HepG2 (cell line): ENCODE data around the gene UBE2S. TPM values are rescaled to one million over a fixed set of nuclear protein-coding genes. Genes with fewer than 3 reads are reported as not detected.

Source experiments
- AHR ChIP-seq: IDR thresholded peaks from 2 replicates; pipeline ENCODE4 v1.6.1; 2018; ENCODE audit warnings: missing genetic modification reagents, missing compliant biosample characterization
- ARNT ChIP-seq: fragments of 450-650 bp; IDR thresholded peaks from 2 replicates; pipeline ENCODE4 v1.6.1; 2017
- CENPBD1 ChIP-seq: sonication (generic); formaldehyde crosslinking; IDR thresholded peaks from 2 replicates; pipeline ENCODE4 v1.8.0; 2022; ENCODE audit warnings: missing genetic modification reagents, low read depth, mild to moderate bottlenecking, borderline replicate concordance
- DNMT3B ChIP-seq: conservative IDR thresholded peaks from 2 replicates; pipeline ENCODE4 v1.6.1; 2016; ENCODE audit warnings: missing biosample characterization, control low read depth
- FIP1L1 ChIP-seq: fragments of 200-400 bp; formaldehyde crosslinking; IDR thresholded peaks from 2 replicates; pipeline ENCODE4 v1.6.1; 2018; ENCODE audit warnings: low read depth, mild to moderate bottlenecking, low read length, moderate library complexity, borderline replicate concordance; ENCODE audit not compliant: insufficient read depth
- GATA4 ChIP-seq: sonication (generic); IDR thresholded peaks from 2 replicates; pipeline ENCODE4 v1.6.1; 2016; ENCODE audit warnings: antibody characterized with exemption, low read depth, borderline replicate concordance
- HMG20A ChIP-seq: IDR thresholded peaks from 2 replicates; pipeline ENCODE4 v1.6.1; 2016; ENCODE audit warnings: borderline replicate concordance
- HNF1A ChIP-seq, 2 experiments: sonication (generic) in 1 of 2; formaldehyde crosslinking in 1 of 2; IDR thresholded peaks; 2 replicates each; pipeline versions ENCODE4 v1.4.0 to v1.6.1; 2016 to 2020; ENCODE audit warnings: borderline replicate concordance in 1 of 2, low read depth in 1 of 2, mild to moderate bottlenecking in 1 of 2, missing genetic modification reagents in 1 of 2
- HNF4A ChIP-seq: sonication (generic); formaldehyde crosslinking; IDR thresholded peaks from 2 replicates; pipeline ENCODE4 v1.4.0; 2020; ENCODE audit warnings: missing genetic modification reagents
- HNF4G ChIP-seq, 2 experiments: sonication (generic) in 1 of 2; formaldehyde crosslinking in 1 of 2; IDR thresholded peaks; 2 replicates each; pipeline versions ENCODE4 v1.4.0 to v1.6.1; 2011 to 2020; ENCODE audit warnings: borderline replicate concordance in 2 of 2, low read depth in 2 of 2, mild to moderate bottlenecking in 2 of 2, low read length in 1 of 2, missing genetic modification reagents in 1 of 2, moderate library complexity in 1 of 2
- MAF1 ChIP-seq: sonication (generic); formaldehyde crosslinking; IDR thresholded peaks from 2 replicates; pipeline ENCODE4 v1.5.0; 2020; ENCODE audit warnings: missing genetic modification reagents, borderline replicate concordance
- MAZ ChIP-seq, 2 experiments: sonication (generic) in 1 of 2; formaldehyde crosslinking in 1 of 2; IDR thresholded peaks; 2 replicates each; pipeline versions ENCODE4 v1.5.0 to v1.6.1; 2012 to 2020; ENCODE audit warnings: low read depth in 2 of 2, mild to moderate bottlenecking in 2 of 2, borderline replicate concordance in 1 of 2, improper control_type of control experiment in 1 of 2, low read length in 1 of 2, missing genetic modification reagents in 1 of 2, moderate library complexity in 1 of 2
- NCOR1 ChIP-seq: fragments of 200-600 bp; sonication (generic); IDR thresholded peaks from 2 replicates; pipeline ENCODE4 v1.7.0; 2017; ENCODE audit warnings: antibody characterized with exemption, low read length, borderline replicate concordance
- SMAD9 ChIP-seq: sonication (generic); formaldehyde crosslinking; IDR thresholded peaks from 2 replicates; pipeline ENCODE4 v1.5.1; 2020; ENCODE audit warnings: mild to moderate bottlenecking, missing genetic modification reagents
- SP4 ChIP-seq: sonication (generic); formaldehyde crosslinking; IDR thresholded peaks from 2 replicates; pipeline ENCODE4 v1.8.1; 2023; ENCODE audit warnings: mild to moderate bottlenecking, missing genetic modification reagents
- ZFP62 ChIP-seq: sonication (generic); formaldehyde crosslinking; IDR thresholded peaks from 2 replicates; pipeline ENCODE4 v1.4.0; 2020; ENCODE audit warnings: missing genetic modification reagents
- ZNF792 ChIP-seq: IDR thresholded peaks from 2 replicates; pipeline ENCODE4 v1.6.1; 2016
- polyA plus RNA-seq, 8 experiments: library from polyadenylated mRNA; depleted of rRNA in 3 of 8; stranded (reverse) in 7 of 8; unstranded in 1 of 8; fragments of >200 nt; fragmentation: Illumina TruSeq in 4 of 8; extraction: Trizol in 4 of 8; gene quantifications; 2 replicates each; pipeline versions ENCODE4 v1.2.1 to v1.2.3, GENCODE V29; 2011 to 2016; ENCODE audit warnings: low read depth in 4 of 8, missing spikeins in 1 of 8, mixed read lengths in 1 of 8; ENCODE audit not compliant: insufficient read depth in 1 of 8
- total RNA-seq, 5 experiments: library from RNA; depleted of rRNA; stranded (reverse); fragments of >200 nt; fragmentation: Illumina TruSeq; extraction: Trizol; gene quantifications; 2 replicates each; pipeline ENCODE4 v1.2.3, GENCODE V29; 2016; ENCODE audit warnings: low read depth in 1 of 5
- TF ChIP-seq, protein P1 (sequence below): sonication (generic); formaldehyde crosslinking; IDR thresholded peaks from 2 replicates; pipeline ENCODE4 v1.4.0; 2020; ENCODE audit warnings: missing genetic modification reagents

Gene UBE2S
- total and polyA plus RNA-seq, 2 of the 13 experiments (the other 11 are each of a cell fraction or from before 2014, with no cell fraction given): 32.2 to 39.3 TPM

DNA sequence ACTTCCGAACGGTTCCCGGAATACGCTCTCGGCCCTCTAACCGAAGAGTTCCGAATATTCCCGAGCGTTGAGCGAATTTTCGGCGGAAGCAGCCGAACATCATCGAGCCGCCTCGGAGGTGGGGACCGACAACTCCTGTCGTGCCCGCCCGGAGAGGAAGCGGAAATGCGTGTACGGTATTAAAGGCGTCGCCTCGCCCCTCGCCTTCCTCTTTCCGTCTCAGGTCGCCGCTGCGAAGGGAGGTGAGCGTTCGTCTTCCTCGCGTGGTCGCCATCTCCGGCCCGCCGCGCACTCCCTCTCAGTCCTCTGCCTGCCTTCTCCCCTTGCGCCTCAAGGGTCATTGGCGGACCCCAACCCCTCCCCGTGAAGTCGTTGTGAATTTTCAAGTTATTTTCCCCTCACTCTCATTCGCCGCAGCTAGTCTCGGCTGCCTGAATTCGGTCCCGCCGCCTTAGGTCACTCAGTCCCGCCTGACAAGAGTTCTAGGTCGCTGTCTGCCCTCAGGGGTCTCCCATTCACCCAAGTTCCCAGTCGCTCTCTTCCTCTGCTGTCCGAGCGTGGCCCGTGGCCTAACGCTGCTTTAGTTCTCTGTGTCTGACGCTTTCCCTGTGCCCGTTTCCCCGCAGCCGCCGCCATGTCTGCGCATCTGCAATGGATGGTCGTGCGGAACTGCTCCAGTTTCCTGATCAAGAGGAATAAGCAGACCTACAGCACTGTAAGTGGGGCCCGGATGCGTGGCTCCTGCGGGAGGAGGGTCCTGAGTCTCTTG, 21.7 kb downstream of the UBE2S start, which contains the start of gene RPL28 (continued):
- TF ChIP-seq MAF1 (peak; percentile 77), FIP1L1 (no peak), HNF1A (IDR thresholded peaks at IDR 0.05; ENCODE audit: low read depth) (no peak), HNF1A (CRISPR knock-in tag; IDR thresholded peaks at IDR 0.05; ENCODE audit: borderline replicate concordance) (peak; percentile 43; the same call in 1 of the 2 replicates), HNF4G (IDR thresholded peaks at IDR 0.05; ENCODE audit: borderline replicate concordance, low read depth, low read length) (peak; percentile 71), HNF4G (CRISPR knock-in tag; IDR thresholded peaks at IDR 0.05; ENCODE audit: borderline replicate concordance, low read depth) (no peak), SP4 (CRISPR knock-in tag) (peak; percentile 78), NCOR1 (no peak), MAZ (IDR thresholded peaks at IDR 0.05; ENCODE audit: borderline replicate concordance, low read depth, low read length) (no peak), MAZ (CRISPR knock-in tag; IDR thresholded peaks at IDR 0.05; ENCODE audit: low read depth) (peak; percentile 88), ARNT (no peak), HNF4A (CRISPR knock-in tag) (no peak), AHR (CRISPR knock-in tag) (no peak; the same call in 1 of the 2 replicates), SMAD9 (CRISPR knock-in tag) (no peak), HMG20A (CRISPR knock-in tag) (no peak), DNMT3B (CRISPR knock-in tag) (0 out of 2 replicates have a peak, but pooled peaks have one; percentile 39), GATA4 (peak; percentile 75), ZFP62 (no peak), CENPBD1 (CRISPR knock-in tag) (no peak), ZNF792 (peak; percentile 72; the same call in 1 of the 2 replicates)
- TF ChIP-seq, protein P1, sequence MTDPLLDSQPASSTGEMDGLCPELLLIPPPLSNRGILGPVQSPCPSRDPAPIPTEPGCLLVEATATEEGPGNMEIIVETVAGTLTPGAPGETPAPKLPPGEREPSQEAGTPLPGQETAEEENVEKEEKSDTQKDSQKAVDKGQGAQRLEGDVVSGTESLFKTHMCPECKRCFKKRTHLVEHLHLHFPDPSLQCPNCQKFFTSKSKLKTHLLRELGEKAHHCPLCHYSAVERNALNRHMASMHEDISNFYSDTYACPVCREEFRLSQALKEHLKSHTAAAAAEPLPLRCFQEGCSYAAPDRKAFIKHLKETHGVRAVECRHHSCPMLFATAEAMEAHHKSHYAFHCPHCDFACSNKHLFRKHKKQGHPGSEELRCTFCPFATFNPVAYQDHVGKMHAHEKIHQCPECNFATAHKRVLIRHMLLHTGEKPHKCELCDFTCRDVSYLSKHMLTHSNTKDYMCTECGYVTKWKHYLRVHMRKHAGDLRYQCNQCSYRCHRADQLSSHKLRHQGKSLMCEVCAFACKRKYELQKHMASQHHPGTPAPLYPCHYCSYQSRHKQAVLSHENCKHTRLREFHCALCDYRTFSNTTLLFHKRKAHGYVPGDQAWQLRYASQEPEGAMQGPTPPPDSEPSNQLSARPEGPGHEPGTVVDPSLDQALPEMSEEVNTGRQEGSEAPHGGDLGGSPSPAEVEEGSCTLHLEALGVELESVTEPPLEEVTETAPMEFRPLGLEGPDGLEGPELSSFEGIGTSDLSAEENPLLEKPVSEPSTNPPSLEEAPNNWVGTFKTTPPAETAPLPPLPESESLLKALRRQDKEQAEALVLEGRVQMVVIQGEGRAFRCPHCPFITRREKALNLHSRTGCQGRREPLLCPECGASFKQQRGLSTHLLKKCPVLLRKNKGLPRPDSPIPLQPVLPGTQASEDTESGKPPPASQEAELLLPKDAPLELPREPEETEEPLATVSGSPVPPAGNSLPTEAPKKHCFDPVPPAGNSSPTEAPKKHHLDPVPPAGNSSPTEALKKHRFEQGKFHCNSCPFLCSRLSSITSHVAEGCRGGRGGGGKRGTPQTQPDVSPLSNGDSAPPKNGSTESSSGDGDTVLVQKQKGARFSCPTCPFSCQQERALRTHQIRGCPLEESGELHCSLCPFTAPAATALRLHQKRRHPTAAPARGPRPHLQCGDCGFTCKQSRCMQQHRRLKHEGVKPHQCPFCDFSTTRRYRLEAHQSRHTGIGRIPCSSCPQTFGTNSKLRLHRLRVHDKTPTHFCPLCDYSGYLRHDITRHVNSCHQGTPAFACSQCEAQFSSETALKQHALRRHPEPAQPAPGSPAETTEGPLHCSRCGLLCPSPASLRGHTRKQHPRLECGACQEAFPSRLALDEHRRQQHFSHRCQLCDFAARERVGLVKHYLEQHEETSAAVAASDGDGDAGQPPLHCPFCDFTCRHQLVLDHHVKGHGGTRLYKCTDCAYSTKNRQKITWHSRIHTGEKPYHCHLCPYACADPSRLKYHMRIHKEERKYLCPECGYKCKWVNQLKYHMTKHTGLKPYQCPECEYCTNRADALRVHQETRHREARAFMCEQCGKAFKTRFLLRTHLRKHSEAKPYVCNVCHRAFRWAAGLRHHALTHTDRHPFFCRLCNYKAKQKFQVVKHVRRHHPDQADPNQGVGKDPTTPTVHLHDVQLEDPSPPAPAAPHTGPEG (CRISPR knock-in tag): no peak
